Activated naive CD8-positive, alpha-beta T cell treated with anti-CD3 and anti-CD28 coated beads for 36 hours (primary cell): ENCODE data around the gene LCE2B. TPM values are rescaled to one million over a fixed set of nuclear protein-coding genes. Genes with fewer than 3 reads are reported as not detected.
"Not testable (repeated sequence)": the region's sequence is repeated elsewhere in the genome, so short reads cannot be mapped to it uniquely, and the experiment has no call there.

Experiments
- DNase-seq: peaks from one replicate; pipeline ENCODE4 v3.0.0; 2021
- H3K27ac Mint-ChIP-seq: one replicate; pipeline ENCODE4 v1.8.0; 2022; ENCODE audit warnings: mild to moderate bottlenecking, moderate library complexity, mixed read lengths
- H3K27me3 Mint-ChIP-seq: one replicate; pipeline ENCODE4 v1.8.0; 2022; ENCODE audit warnings: mild to moderate bottlenecking, mixed read lengths
- H3K36me3 Mint-ChIP-seq: one replicate; pipeline ENCODE4 v1.8.0; 2021; ENCODE audit warnings: mild to moderate bottlenecking, mixed read lengths
- H3K4me1 Mint-ChIP-seq: one replicate; pipeline ENCODE4 v1.8.0; 2021; ENCODE audit warnings: mixed read lengths
- H3K4me3 Mint-ChIP-seq: one replicate; pipeline ENCODE4 v1.8.0; 2022; ENCODE audit warnings: mild to moderate bottlenecking, moderate library complexity, mixed read lengths
- H3K9me3 Mint-ChIP-seq: one replicate; pipeline ENCODE4 v1.8.0; 2022; ENCODE audit warnings: mixed read lengths
- total RNA-seq, 2 experiments: library from RNA; stranded (reverse); gene quantifications; one replicate each; pipeline ENCODE4 v1.2.3, GENCODE V29; 2021

Gene LCE2B, protein sequence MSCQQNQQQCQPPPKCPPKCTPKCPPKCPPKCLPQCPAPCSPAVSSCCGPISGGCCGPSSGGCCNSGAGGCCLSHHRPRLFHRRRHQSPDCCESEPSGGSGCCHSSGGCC
- not detected for total RNA-seq

DNA sequence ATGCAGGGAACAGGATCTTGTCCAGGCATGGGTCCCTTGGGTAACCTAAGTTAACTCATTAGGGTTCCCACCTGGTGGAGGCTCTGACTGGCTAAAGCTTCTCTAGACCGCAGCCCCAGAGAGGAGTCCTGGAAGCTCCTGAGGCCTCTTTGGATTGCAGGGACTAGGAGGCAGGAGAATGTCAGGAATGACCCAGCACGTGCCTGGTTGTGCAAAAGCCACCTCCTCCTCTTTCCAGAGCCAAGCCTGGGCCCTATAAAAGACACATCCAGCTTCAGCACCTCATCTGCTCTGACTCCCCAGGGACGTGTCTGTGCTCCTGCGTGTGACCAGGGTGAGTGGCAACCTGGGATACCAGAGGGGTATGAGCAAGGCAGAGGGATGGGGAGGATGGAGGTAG lies at the start of gene LCE2B:
Gene LCE2B, plus strand, starts transcription at position 301 of the 400 bp plus-strand sequence. CDS start 721 bp downstream, outside the sequence.
- peaks cover 25% of the 10 kb centered on the region for H3K27me3 Mint-ChIP-seq
- H3K4me1 Mint-ChIP-seq, DNase-seq, H3K9me3 Mint-ChIP-seq, H3K27ac Mint-ChIP-seq, H3K4me3 Mint-ChIP-seq, H3K36me3 Mint-ChIP-seq: not testable (repeated sequence)

DNA sequence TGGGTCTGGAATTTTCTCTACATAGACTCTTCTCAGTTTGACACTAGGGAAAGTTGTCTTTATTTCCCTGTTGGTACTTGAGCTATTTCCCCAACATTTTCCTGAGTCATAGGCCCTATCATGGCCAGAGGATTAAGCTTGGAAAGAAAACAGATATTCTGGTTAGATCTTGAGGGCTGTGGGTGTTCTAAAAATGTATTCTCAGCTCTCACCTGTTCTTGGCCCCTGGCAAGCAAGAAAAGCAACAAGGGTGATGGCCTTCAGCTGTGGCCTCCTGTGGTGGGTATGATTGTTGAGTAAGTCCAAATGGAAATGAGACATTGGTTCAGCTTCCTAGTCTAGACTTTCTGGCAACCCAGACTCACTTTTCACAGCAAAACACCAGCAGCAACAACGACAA lies 45.6 kb upstream of the LCE2B start:
- Mint-ChIP-seq H3K27me3 (peaks cover 4% of the 10 kb centered on the region), H3K4me3 (no peak overlapping the region), H3K36me3 (no peaks in the 10 kb centered on the region), H3K27ac (no peak overlapping the region), H3K9me3 (peaks cover 1% of the 10 kb centered on the region), H3K4me1 (no peaks in the 10 kb centered on the region)
- no peak for DNase-seq

DNA sequence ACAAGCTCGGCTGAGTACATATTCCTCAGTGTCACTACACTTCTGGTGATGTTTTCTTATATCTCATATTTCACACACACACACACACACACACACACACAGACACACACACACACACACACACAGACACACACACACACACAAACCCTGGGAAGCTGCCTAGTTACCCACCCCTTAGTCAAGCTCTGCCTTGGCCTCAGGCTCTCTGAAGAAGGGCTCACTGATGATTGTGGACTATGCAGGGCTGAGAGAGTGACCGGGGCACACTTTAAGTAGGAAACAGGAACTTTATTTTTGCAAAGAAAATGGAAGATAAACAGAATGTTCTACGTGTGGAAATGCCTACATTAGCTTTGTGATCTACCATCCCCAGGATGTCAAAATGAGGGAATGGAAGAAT lies 42.0 kb upstream of the LCE2B start:
- Mint-ChIP-seq H3K27ac (no peak overlapping the region), H3K4me1 (no peaks in the 10 kb centered on the region), H3K4me3 (no peak overlapping the region), H3K9me3 (peaks cover 1% of the 10 kb centered on the region), H3K36me3 (no peaks in the 10 kb centered on the region), H3K27me3 (peaks cover 14% of the 10 kb centered on the region)
- DNase-seq: no peak

DNA sequence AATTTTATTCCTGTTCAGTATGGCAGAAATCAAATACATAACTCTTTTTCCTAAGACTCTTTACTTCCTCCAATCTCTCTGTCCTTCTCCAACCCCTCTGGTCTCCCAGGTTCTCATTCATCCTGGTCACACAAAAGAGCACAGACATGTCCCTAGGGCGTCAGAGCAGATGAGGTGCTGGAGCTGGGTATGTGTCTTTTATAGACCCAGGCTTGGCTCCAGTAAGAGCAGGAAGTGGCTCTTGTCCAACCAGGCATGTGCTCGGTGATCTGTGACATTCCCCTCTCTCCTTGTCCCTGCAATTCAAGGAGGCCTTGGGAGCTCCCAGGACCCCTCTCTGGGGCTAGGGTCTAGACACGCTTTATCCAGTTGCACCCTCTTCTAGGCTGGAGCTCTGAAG lies 40.8 kb upstream of the LCE2B start:
- no peaks in the 10 kb centered on the region for H3K36me3 Mint-ChIP-seq
- H3K27me3 Mint-ChIP-seq: peaks cover 14% of the 10 kb centered on the region
- no peak overlapping the region for H3K27ac Mint-ChIP-seq
- H3K4me3 Mint-ChIP-seq: no peak overlapping the region
- no peaks in the 10 kb centered on the region for H3K4me1 Mint-ChIP-seq
- no peak for DNase-seq
- no peaks in the 10 kb centered on the region for H3K9me3 Mint-ChIP-seq

DNA sequence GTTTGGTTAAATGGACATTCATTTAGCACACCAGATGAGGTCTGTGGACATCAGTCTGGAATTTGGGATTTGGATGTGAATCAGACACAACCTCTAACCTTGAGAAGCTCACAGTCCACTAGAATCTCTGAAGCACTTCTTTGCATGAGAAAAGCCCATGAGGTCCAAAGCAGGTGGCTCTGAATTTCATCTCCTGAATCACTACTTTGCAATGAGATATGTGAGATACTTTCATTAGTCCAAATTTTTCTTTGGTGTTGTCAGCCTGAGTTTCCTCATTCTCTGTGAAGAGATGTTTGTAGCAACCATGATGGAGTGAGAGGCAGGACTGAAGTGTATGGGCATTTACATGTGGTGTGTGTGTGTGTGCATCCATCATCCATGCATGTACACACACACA lies 39.3 kb upstream of the LCE2B start:
- H3K4me1 Mint-ChIP-seq: no peaks in the 10 kb centered on the region
- H3K36me3 Mint-ChIP-seq: no peaks in the 10 kb centered on the region
- no peak overlapping the region for H3K27ac Mint-ChIP-seq
- H3K27me3 Mint-ChIP-seq: peaks cover 14% of the 10 kb centered on the region
- DNase-seq: no peak
- H3K9me3 Mint-ChIP-seq: no peaks in the 10 kb centered on the region
- H3K4me3 Mint-ChIP-seq: no peak overlapping the region

DNA sequence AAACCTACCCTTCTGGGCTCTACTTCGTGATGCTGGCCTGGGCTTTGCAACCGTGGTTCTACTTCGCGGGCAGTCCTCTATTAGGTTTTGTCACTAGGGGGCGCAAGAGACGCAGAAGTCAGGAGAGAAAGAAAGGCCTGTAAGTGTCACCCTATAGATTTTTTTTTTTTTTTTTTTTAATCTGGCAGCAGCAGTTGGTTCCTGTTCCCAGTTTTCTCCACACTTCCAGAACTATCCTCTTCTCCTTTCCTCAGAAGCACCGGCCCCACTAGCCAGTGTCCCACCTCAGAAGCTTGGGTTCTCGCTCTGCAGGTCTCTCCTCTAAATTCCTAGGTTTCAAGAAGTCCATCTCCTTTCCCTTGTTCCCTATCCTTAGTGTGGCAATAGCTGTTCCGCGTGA lies 31.8 kb upstream of the LCE2B start:
- Mint-ChIP-seq H3K27me3 (peaks cover 5% of the 10 kb centered on the region), H3K4me1 (peaks cover 2% of the 10 kb centered on the region), H3K9me3 (no peaks in the 10 kb centered on the region), H3K27ac (no peak overlapping the region), H3K4me3 (no peak overlapping the region), H3K36me3 (no peaks in the 10 kb centered on the region)
- DNase-seq: peak; percentile 41

DNA sequence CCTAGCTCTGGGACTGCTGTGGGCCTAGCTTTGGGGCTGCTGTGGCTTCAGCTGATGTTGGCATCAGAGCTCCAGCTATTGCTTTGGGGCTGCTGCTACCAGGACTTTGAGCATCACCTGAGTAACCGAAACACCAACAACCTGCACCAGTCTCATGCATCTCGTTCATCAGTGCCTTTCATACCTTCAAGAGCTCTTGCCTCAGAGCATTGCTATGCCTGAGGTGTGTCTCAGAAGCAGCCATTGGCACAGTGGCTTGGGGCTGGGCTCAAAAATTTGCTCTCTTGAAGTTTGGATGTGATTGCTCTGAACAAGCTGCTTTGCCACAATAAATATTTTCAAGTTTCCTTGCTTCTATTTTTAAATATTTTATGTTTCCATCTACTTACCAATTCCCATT lies 29.5 kb upstream of the LCE2B start:
- H3K27me3 Mint-ChIP-seq: peaks cover 5% of the 10 kb centered on the region
- no peak overlapping the region for H3K27ac Mint-ChIP-seq
- H3K4me3 Mint-ChIP-seq: no peak overlapping the region
- peaks cover 2% of the 10 kb centered on the region for H3K4me1 Mint-ChIP-seq
- no peaks in the 10 kb centered on the region for H3K36me3 Mint-ChIP-seq
- no peak for DNase-seq
- H3K9me3 Mint-ChIP-seq: no peaks in the 10 kb centered on the region

DNA sequence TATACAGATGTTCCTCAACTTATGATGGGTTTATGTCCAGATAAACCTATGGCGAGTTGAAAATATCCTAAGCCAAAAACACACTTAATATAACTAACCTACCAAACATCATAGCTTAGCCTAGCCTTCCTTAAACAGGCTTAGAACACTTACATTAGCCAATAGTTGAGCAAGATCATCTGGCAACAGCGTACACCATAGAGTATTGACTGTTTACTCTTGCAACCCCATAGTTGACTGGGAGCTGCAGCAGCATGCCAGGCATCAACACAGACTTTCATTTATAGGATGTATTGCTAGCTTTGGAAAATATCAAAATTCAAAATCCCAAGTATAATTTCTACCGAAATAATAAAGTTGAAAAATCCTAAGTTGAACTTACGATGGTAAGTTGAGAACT lies 28.2 kb upstream of the LCE2B start:
- H3K9me3 Mint-ChIP-seq: no peaks in the 10 kb centered on the region
- peaks cover 2% of the 10 kb centered on the region for H3K4me1 Mint-ChIP-seq

DNA sequence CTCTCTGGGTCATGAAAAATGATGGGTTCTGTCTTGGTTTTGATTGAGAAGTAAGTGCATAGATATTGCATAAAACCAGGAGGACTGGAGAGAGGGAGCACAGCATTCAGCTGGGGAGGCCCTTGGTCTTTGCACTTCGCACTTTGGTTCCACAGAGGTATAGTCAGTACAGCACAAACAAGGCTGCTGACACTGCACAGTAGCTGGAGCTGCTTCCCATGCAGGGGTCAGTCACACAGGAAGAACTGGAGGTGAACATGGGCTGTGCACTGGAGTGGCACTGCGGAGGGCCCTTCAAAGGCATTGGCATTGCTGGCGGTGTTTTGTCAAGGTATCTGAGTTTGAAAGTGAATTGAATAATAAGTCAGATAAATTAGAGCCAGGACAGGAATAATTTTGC lies 27.3 kb upstream of the LCE2B start:
- Mint-ChIP-seq H3K36me3 (no peaks in the 10 kb centered on the region), H3K4me3 (no peak overlapping the region), H3K9me3 (no peaks in the 10 kb centered on the region), H3K27ac (no peak overlapping the region), H3K27me3 (peaks cover 4% of the 10 kb centered on the region), H3K4me1 (peaks cover 2% of the 10 kb centered on the region)
- DNase-seq: no peak

More for the DNA sequence above, 28.2 kb upstream of the LCE2B start:
- no peak for DNase-seq
- no peaks in the 10 kb centered on the region for H3K36me3 Mint-ChIP-seq
- H3K4me3 Mint-ChIP-seq: no peak overlapping the region
- no peak overlapping the region for H3K27ac Mint-ChIP-seq
- peaks cover 5% of the 10 kb centered on the region for H3K27me3 Mint-ChIP-seq

DNA sequence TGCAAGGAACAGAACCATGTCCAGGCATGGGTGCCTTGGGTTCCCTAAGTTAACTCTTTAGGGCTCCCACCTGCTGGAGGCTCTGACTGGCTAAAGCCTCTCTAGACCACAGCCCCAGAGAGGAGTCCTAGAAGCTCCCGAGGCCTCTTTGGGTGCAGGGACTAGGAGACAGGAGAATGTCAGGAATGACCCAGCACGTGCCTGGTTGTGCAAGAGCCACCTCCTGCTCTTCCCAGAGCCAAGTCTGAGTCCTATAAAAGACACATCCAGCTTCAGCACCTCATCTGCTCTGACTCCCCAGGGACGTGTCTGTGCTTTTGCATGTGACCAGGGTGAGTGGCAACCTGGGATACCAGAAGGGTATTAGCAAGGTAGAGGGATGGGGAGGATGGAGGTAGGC lies 22.8 kb upstream of the LCE2B start, which contains the start of gene LCE2D:
Gene LCE2D, plus strand, starts transcription at position 283 of the 400 bp plus-strand sequence. CDS start 726 bp downstream, outside the sequence.
- no peaks in the 10 kb centered on the region for H3K36me3 Mint-ChIP-seq
- no peaks in the 10 kb centered on the region for H3K4me1 Mint-ChIP-seq
- H3K27me3 Mint-ChIP-seq: peaks cover 11% of the 10 kb centered on the region
- no peak for DNase-seq
- H3K27ac Mint-ChIP-seq: no peak within 1 kb of the TSS
- H3K4me3 Mint-ChIP-seq: no peak within 1 kb of the TSS
- no peaks in the 10 kb centered on the region for H3K9me3 Mint-ChIP-seq

DNA sequence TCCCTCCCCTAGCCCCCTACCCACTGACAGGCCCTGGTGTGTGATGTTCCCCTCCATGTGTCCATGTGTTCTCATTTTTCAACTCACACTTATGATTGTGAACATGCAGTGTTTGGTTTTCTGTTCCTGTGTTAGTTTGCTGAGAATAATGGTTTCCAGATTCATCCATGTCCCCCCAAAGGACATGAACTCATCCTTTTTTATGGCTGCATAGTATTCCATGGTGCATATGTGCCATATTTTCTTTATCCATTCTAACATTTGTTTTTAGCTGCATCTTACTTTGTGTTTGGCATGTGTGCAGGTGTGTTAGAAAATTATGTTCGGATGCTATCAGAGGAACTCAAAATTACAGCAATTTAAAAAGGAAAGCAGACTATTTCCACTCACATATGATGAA lies 19.8 kb upstream of the LCE2B start:
- not testable (repeated sequence) for H3K9me3 Mint-ChIP-seq, H3K36me3 Mint-ChIP-seq, H3K27ac Mint-ChIP-seq

DNA sequence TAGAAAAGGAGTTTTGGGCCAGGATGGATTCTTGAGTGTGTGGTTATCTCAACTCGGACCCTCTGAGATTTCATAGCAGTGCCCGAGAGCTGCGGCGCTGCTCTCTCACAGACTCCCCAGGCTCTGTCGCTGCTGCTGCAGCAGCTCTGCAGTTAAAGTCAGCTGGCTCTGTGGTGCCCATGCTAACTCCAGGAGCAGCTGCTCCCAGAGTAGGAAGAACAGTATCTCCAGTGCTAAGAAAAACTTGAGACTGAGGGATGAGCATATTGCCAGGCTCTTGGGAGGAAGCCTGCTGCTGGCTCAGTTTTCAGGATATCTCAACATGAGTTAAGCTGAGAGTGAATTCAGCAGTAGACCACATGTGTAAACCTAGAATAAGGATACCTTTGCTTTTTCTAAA lies 18.3 kb upstream of the LCE2B start:
- H3K4me1 Mint-ChIP-seq: no peaks in the 10 kb centered on the region
- DNase-seq: no peak
- H3K27ac Mint-ChIP-seq: no peak overlapping the region
- no peaks in the 10 kb centered on the region for H3K9me3 Mint-ChIP-seq
- no peak overlapping the region for H3K4me3 Mint-ChIP-seq
- no peaks in the 10 kb centered on the region for H3K36me3 Mint-ChIP-seq
- H3K27me3 Mint-ChIP-seq: peaks cover 16% of the 10 kb centered on the region

More for the DNA sequence above, 19.8 kb upstream of the LCE2B start:
- DNase-seq, H3K4me3 Mint-ChIP-seq, H3K4me1 Mint-ChIP-seq: not testable (repeated sequence)
- peaks cover 16% of the 10 kb centered on the region for H3K27me3 Mint-ChIP-seq

DNA sequence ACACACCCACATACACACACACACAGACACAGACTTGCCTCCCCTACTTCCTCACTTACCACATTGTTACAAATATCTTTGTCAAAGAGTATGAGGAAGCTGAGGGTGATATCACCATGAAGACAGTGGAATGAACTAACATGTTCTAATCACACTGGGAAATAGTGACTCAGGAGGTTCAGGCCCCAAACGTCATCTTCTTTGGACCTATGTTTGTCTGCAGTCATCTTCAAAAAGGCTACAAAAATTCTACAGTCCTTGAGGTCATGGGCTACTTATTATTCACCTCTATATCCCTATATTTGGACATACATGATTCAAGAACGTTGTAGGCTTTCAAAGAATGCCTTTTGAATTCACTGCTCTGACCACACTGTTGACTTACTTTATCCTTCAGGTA lies 12.9 kb upstream of the LCE2B start:
- DNase-seq: no peak
- no peaks in the 10 kb centered on the region for H3K4me1 Mint-ChIP-seq
- H3K4me3 Mint-ChIP-seq: no peak overlapping the region

DNA sequence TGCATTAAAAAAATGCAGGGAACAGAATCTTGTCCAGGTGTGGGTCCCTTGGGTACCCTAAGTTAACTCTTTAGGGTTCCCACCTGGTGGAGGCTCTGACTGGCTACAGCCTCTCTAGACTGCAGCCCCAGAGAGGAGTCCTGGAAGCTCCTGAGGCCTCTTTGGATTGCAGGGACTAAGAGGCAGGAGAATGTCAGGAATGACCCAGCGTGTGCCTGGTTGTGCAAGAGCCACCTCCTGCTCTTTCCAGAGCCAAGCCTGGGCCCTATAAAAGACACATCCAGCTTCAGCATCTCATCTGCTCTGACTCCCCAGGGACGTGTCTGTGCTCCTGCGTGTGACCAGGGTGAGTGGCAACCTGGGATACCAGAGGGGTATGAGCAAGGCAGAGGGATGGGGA lies 10.9 kb upstream of the LCE2B start, which contains the start of gene LCE2C:
Gene LCE2C, plus strand, starts transcription at position 297 of the 400 bp plus-strand sequence. CDS start 737 bp downstream, outside the sequence.
- not testable (repeated sequence) for H3K4me1 Mint-ChIP-seq, H3K4me3 Mint-ChIP-seq, H3K9me3 Mint-ChIP-seq, H3K36me3 Mint-ChIP-seq, DNase-seq, H3K27ac Mint-ChIP-seq
- peaks cover 28% of the 10 kb centered on the region for H3K27me3 Mint-ChIP-seq

More for the DNA sequence above, 12.9 kb upstream of the LCE2B start:
- Mint-ChIP-seq H3K27me3 (peaks cover 16% of the 10 kb centered on the region), H3K9me3 (no peaks in the 10 kb centered on the region), H3K27ac (no peak overlapping the region), H3K36me3 (no peaks in the 10 kb centered on the region)

DNA sequence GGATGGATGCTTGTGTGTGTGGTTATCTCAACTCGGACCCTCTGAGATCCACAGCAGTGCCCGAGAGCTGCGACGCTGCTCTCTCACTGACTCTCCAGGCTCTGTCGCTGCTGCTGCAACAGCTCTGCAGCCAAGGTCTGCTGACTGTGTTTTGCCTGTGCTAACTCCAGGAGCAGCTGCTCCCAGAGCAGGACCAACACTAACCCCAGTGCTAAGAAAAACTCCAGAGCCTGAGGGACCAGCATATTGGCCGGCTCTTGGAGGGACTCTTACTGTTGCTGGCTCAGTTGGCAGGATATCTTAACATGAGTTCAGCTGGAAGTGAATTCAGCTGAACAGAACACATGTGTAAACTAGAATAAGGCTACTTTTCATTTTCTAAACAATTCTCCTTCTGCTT lies 6.5 kb upstream of the LCE2B start:
- Mint-ChIP-seq H3K27ac (no peak overlapping the region), H3K27me3 (peaks cover 23% of the 10 kb centered on the region), H3K36me3 (no peaks in the 10 kb centered on the region), H3K9me3 (no peaks in the 10 kb centered on the region), H3K4me3 (no peak overlapping the region), H3K4me1 (no peaks in the 10 kb centered on the region)
- DNase-seq: no peak

DNA sequence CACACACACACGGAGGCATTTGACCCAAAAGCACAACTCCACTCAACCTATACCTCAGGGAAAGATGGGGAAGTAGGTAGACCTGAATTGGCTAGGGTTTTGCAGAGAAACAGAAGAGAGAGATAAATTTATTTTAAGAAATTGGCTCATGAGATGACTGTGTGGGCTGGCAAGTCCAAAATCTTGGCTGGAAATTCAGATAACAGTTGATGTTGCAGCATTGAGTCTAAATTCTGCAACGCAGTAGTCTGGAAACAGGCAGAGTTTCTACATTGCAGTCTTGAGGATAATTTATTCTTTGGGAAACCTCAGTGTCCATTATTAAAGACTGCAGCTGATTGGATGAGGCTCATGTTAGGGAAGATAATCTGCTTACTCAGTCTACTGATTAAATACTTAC lies 4.3 kb upstream of the LCE2B start:
- Mint-ChIP-seq H3K4me3 (no peak overlapping the region), H3K27me3 (peaks cover 20% of the 10 kb centered on the region), H3K4me1 (no peaks in the 10 kb centered on the region)

More for the DNA sequence above, 4.3 kb upstream of the LCE2B start:
- DNase-seq: no peak
- H3K36me3 Mint-ChIP-seq: no peaks in the 10 kb centered on the region
- H3K9me3 Mint-ChIP-seq: no peaks in the 10 kb centered on the region
- no peak overlapping the region for H3K27ac Mint-ChIP-seq
